T-helper 2 cell (primary cell): ENCODE data around the gene DUSP3.
A peak's percentile ranks its signal among the peaks of the same experiment; 100 is the strongest.

Experiments used
- DNase-seq, 5 experiments: peaks; one replicate each; pipeline versions ENCODE4 v3.0.0 to v3.0.0-alpha.2; 2012 to 2022

The DUSP3 gene

DNA sequence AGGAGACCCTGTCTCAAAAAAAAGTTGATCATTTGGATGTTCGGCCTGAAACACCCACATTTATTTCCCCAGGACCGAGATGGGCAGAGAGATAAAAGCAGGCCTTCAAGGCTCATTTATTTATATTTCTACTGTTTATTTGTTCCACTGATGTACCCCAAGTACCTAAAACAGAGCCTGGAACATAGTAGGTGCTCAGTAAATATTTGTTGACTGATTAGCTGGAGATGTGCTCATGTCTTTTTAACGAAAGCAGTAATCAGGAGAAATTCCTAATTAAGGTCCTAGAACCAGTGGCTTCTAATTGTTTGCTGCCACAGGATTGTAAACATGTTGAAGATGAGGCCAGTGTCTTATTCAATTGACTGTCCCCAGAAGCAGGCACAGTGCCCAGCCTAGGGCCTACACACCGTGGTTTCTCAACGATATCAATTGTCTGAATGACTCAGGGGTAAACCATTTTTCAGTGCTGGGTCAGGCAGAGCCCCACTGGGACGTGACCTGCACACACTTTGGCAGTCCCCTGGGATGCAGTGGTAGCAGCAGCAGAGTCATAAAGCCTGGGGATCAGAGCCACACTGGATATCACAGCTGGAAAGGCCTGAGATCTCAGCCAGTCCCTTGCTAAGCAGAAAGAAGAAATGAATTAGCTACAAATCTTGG, 54.9 kb downstream of the DUSP3 start:
- DNase-seq, result no peak

DNA sequence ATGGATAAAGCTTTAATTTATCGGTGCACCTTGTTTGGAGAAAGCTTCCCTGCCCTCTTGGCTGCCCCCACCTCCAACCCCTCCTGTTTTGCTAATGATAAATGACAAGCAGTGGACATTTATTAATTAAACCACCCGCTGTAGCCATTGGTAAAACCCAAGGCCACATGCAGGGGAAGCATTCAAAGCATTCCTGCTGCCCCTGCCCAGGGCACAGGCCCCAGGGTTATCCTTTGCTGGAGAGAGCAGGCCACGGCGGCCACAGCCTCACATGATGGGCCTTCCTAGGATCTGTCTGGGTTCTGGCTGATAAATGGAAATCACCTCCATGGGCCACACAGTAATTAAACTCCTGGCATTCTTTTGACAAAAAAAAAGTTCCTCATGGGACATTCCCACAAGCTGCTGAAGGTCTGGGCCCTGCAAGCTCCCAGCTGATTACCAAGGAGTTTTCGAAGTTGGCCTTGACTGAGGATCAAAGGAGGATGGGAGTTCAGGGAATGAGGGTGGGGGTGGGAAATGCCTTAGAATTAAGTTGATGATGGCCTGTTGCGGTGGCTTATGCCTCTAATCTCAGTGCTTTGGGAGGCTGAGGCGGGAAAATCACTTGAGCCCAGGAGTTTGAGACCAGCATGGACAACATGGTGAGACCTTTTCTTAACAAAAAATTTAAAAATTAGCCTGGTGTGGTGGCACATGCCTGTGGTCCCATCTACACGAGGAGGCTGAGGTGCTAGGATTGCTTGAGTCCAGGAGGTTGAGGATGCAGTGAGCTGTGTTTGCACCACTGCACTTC, 55.7 kb downstream of the DUSP3 start:
- no peak for DNase-seq

DNA sequence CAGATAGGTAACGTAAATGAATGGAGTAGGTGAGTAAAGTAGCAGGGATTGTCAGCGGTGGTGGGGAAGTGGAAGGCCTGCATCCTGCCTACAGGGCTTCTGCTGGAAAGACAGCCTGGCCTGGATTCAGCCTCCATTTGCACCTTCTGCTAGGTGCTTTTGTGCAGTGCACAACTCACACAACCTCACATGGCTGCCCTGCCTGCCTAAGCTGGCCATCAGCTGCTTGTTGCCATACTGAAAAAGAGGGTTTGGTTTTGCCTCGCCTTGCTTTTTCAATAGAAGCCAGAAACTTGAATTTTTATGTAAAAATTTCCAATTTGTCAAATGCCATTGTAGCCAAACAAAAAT, 56.5 kb downstream of the DUSP3 start:
- DNase-seq, result no peak

DNA sequence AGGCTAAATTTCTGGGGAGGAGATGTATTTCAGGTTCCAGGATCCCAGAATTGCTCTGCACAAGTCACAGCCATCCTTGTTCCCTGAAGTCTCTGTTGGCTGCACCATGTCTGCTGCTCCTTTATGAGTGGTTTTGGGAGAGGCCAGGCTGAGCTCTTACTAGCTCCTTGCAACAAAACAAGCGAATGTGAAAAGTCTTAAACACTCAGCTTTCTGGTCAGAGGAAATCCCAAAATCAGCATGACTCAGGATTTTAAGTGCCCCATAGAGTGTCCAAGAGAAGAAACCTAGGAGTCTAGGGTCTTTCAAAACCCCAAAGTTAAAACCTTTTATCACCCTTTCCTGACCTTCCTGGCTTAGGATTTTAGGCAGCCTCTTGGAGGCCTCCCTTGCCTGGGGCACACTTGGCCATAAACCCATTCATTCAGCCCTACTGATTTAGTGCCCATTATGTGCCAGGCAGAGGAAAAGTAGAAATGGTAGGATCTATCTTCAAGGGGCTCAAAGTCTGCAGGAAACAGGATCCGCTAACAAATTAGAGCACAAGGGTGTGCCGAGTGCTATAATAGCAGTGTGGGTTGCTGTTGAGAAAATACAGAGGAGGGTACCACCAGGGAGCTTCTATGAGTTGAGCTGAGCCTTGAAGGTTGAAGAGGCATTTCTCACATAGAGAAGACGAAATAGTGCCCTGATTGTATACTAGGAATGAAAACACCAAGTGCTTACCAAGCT, 57.1 kb downstream of the DUSP3 start:
- DNase-seq, result no peak

- DNase-seq, result peak; percentile 36 to 90 (median 63)
Measured at GRCh38 chr17:43720311-43721060, 58.3 kb downstream of the DUSP3 start.

GRCh38 chr17:43719578-43719977, 59.2 kb downstream of the DUSP3 start:
- no peak for DNase-seq

GRCh38 chr17:43718544-43718943, 60.2 kb downstream of the DUSP3 start:
- no peak for DNase-seq

- DNase-seq, result no peak
Measured at GRCh38 chr17:43717913-43718312, 60.9 kb downstream of the DUSP3 start.
